OCI-LY1 (cell line): Measurements from ENCODE around the gene CACNA1B.

Experiments used
- H2AFZ ChIP-seq: fragments of 200-600 bp; sonication (generic), shearing (Covaris generic); 2 replicates; pipeline ENCODE4 v1.6.0; 2014; ENCODE audit warnings: antibody characterized with exemption, mild to moderate bottlenecking, low read length
- H3F3A ChIP-seq: fragments of 200-600 bp; sonication (generic), shearing (Covaris generic); 2 replicates; pipeline ENCODE4 v1.6.0; 2014; ENCODE audit warnings: mild to moderate bottlenecking, antibody characterized with exemption, low read length, moderate library complexity; ENCODE audit not compliant: insufficient read depth
- H3K27ac ChIP-seq: fragments of 200-600 bp; sonication (generic); 2 replicates; pipeline ENCODE4 v1.5.1; 2014; ENCODE audit warnings: low read length, mixed run types, mild to moderate bottlenecking, low read depth; ENCODE audit not compliant: poor library complexity, severe bottlenecking
- H3K27me3 ChIP-seq: fragments of 200-600 bp; sonication (generic); 2 replicates; pipeline ENCODE4 v1.6.0; 2014; ENCODE audit warnings: antibody characterized with exemption, mild to moderate bottlenecking, low read length, moderate library complexity; ENCODE audit not compliant: insufficient read depth
- H3K36me3 ChIP-seq: fragments of 200-600 bp; sonication (generic); 2 replicates; pipeline ENCODE4 v1.6.1; 2014; ENCODE audit warnings: mild to moderate bottlenecking, antibody characterized with exemption, low read length, moderate library complexity, mixed read lengths; ENCODE audit not compliant: insufficient read depth
- H3K4me1 ChIP-seq: fragments of 200-600 bp; sonication (generic); 2 replicates; pipeline ENCODE4 v1.5.1; 2014; ENCODE audit warnings: mild to moderate bottlenecking, low read length, moderate library complexity; ENCODE audit not compliant: insufficient read depth, severe bottlenecking
- H3K4me2 ChIP-seq: fragments of 200-600 bp; sonication (generic), shearing (Covaris generic); 2 replicates; pipeline ENCODE4 v1.6.1; 2014; ENCODE audit warnings: low read length
- H3K4me3 ChIP-seq: fragments of 200-600 bp; sonication (generic); 2 replicates; pipeline ENCODE4 v1.5.1; 2014; ENCODE audit warnings: low read length, low read depth, mild to moderate bottlenecking, mixed read lengths; ENCODE audit not compliant: poor library complexity, severe bottlenecking
- H3K79me2 ChIP-seq: fragments of 200-600 bp; shearing (Covaris generic); 2 replicates; pipeline ENCODE4 v1.6.1; 2016; ENCODE audit warnings: mixed run types, low read length, mixed read lengths; ENCODE audit not compliant: insufficient read depth
- H3K9ac ChIP-seq: fragments of 200-600 bp; sonication (generic), shearing (Covaris generic); 2 replicates; pipeline ENCODE4 v1.6.1; 2014; ENCODE audit warnings: mild to moderate bottlenecking, low read length, mixed read lengths
- H3K9me2 ChIP-seq: fragments of 200-600 bp; sonication (generic), shearing (Covaris generic); 2 replicates; pipeline ENCODE4 v1.6.1; 2014; ENCODE audit warnings: low read depth, mild to moderate bottlenecking, low read length, mixed read lengths
- H3K9me3 ChIP-seq: fragments of 200-600 bp; shearing (Covaris generic); 2 replicates; pipeline ENCODE4 v1.6.1; 2014; ENCODE audit warnings: low read length, mixed read lengths
- H4K20me1 ChIP-seq: fragments of 200-600 bp; sonication (generic), shearing (Covaris generic); 2 replicates; pipeline ENCODE4 v1.6.0; 2016; ENCODE audit warnings: mild to moderate bottlenecking, low read length; ENCODE audit not compliant: insufficient read depth
- EZH2 ChIP-seq: fragments of 200-600 bp; sonication (generic), shearing (Covaris generic); IDR thresholded peaks from 2 replicates; pipeline ENCODE4 v1.8.0; 2017; ENCODE audit warnings: borderline replicate concordance, mixed run types, mild to moderate bottlenecking, antibody characterized with exemption, low read length, moderate library complexity, mixed read lengths
- TF ChIP-seq, protein P1 (sequence below): fragments of 200-600 bp; sonication (generic), shearing (Covaris generic); IDR thresholded peaks from 2 replicates; pipeline ENCODE4 v1.5.1; 2017; ENCODE audit warnings: mild to moderate bottlenecking, antibody characterized with exemption, low read length, moderate library complexity, mixed read lengths

CACNA1B gene

DNA sequence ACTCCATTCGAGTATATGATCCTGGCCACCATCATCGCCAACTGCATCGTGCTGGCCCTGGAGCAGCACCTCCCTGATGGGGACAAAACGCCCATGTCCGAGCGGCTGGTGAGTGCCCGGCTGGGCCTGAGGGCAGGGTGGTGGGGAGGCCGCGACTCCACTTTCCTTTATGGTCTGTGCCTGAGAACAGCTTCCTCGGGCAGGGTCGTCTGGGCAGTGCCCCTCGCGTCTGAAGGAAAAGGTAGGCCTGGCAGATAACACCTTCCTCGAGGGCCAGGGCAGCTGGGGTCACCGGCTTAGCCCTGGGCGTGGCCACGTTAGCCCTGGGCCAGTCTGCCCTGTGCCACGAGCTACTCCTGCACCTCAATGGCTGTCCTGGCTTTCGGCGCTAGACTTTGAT, 1.5 kb downstream of the CACNA1B start:
- Histone ChIP-seq H3F3A (no peaks in the 10 kb centered on the region), H3K4me1 (no peaks in the 10 kb centered on the region), H3K27me3 (no peaks in the 10 kb centered on the region), H3K9me3 (no peaks in the 10 kb centered on the region), H3K9ac (no peak overlapping the region), H3K9me2 (no peaks in the 10 kb centered on the region), H3K4me3 (no peak overlapping the region), H3K36me3 (no peaks in the 10 kb centered on the region), H3K79me2 (no peaks in the 10 kb centered on the region), H4K20me1 (no peaks in the 10 kb centered on the region), H3K27ac (no peak overlapping the region), H3K4me2 (no peak overlapping the region), H2AFZ (no peak overlapping the region)
- TF ChIP-seq EZH2 = no peak
- TF ChIP-seq, protein P1, sequence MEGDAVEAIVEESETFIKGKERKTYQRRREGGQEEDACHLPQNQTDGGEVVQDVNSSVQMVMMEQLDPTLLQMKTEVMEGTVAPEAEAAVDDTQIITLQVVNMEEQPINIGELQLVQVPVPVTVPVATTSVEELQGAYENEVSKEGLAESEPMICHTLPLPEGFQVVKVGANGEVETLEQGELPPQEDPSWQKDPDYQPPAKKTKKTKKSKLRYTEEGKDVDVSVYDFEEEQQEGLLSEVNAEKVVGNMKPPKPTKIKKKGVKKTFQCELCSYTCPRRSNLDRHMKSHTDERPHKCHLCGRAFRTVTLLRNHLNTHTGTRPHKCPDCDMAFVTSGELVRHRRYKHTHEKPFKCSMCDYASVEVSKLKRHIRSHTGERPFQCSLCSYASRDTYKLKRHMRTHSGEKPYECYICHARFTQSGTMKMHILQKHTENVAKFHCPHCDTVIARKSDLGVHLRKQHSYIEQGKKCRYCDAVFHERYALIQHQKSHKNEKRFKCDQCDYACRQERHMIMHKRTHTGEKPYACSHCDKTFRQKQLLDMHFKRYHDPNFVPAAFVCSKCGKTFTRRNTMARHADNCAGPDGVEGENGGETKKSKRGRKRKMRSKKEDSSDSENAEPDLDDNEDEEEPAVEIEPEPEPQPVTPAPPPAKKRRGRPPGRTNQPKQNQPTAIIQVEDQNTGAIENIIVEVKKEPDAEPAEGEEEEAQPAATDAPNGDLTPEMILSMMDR = no peak

DNA sequence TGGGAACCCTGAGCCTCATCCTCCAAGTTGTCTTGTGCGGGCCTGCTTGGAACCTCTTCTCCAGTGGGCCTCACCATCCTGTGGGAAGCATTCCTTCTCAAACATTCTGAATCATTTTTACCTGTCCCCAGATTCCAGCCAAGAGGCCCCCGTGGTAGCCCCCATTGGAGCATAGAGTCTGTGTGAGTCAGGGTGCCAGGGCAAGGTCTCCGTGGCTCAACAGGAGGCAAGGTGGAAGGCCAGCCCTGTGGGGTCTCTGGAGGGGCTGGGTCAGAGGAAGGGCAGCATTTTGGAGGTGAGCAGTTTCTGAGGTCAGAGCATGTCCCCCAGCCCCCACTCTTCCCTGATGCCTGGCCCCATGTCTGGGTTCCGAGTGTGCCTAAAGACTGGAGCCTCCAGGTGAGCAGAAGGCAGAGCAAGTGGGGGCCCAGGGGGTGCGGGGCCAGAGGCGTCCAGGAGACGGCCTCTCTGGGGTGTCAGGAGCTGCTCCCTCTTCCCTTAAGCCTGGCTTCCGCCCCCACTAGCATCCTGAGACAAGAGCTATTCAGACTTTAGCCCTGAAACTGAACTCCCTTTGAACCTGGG, 2.1 kb downstream of the CACNA1B start:
- Histone ChIP-seq H4K20me1 (no peaks in the 10 kb centered on the region), H3K27ac (no peak overlapping the region), H3K9me3 (no peaks in the 10 kb centered on the region), H2AFZ (no peak overlapping the region), H3K4me1 (no peaks in the 10 kb centered on the region), H3K27me3 (no peaks in the 10 kb centered on the region), H3K9me2 (no peaks in the 10 kb centered on the region), H3K4me3 (no peak overlapping the region), H3K36me3 (no peaks in the 10 kb centered on the region), H3K4me2 (no peak overlapping the region), H3K9ac (no peak overlapping the region), H3K79me2 (no peaks in the 10 kb centered on the region), H3F3A (no peaks in the 10 kb centered on the region)
- TF ChIP-seq, protein P1 = no peak

DNA sequence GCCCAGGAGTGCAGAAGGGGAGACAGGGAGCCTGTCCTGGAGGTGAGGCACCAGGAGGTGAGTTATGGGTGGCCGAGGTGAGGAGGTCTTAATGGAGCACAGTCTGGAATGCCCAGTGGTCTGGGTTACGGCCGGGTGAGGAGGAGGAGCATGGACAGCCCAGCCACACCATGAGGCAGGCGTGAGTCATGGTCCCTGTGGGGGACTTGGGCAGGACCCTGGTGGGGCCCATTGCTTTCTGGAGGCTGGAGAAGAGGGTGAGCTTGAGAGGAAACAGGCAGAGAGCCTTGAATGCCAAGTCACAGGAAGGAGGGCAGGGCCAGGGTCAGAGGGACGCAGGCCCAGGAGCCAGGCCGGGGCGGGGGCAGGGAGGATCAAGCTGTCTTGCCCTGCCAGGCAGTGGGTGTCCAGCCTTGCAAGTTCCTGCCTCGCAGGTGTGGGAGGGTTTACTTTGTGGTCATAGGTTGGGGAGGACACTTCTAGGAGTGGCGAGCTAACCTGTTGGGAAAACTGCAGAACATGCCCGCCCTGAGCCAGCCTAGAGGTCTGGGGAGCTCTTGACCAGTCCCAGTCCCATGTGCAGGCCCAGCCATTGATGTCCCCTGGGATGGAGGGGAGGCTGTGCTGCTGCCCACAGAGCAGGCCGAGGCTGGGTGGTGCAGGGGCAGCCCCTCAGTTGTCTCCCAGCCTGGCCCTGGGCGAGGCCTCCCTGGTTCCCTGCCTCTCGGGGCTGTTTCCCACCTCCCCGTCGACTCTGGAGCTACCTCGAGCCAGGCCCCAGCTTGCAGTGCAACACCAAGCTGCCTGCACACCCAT, 2.8 kb downstream of the CACNA1B start:
- Histone ChIP-seq H3K27me3 (no peaks in the 10 kb centered on the region), H3K27ac (no peak overlapping the region), H4K20me1 (no peaks in the 10 kb centered on the region), H3K9ac (no peak overlapping the region), H3K79me2 (no peaks in the 10 kb centered on the region), H3K9me3 (no peaks in the 10 kb centered on the region), H3K9me2 (no peaks in the 10 kb centered on the region), H3K4me2 (no peak overlapping the region), H3F3A (no peaks in the 10 kb centered on the region), H2AFZ (no peak overlapping the region), H3K4me3 (no peak overlapping the region), H3K4me1 (no peaks in the 10 kb centered on the region), H3K36me3 (no peaks in the 10 kb centered on the region)
- no peak for TF ChIP-seq EZH2
- TF ChIP-seq, protein P1 = no peak
